Measurements from ENCODE around the gene RELA.
A peak's percentile ranks its signal among the peaks of the same experiment; 100 is the strongest.
"Not testable (repeated sequence)": the region's sequence is repeated elsewhere in the genome, so short reads cannot be mapped to it uniquely, and the experiment has no call there.

Gene RELA

DNA sequence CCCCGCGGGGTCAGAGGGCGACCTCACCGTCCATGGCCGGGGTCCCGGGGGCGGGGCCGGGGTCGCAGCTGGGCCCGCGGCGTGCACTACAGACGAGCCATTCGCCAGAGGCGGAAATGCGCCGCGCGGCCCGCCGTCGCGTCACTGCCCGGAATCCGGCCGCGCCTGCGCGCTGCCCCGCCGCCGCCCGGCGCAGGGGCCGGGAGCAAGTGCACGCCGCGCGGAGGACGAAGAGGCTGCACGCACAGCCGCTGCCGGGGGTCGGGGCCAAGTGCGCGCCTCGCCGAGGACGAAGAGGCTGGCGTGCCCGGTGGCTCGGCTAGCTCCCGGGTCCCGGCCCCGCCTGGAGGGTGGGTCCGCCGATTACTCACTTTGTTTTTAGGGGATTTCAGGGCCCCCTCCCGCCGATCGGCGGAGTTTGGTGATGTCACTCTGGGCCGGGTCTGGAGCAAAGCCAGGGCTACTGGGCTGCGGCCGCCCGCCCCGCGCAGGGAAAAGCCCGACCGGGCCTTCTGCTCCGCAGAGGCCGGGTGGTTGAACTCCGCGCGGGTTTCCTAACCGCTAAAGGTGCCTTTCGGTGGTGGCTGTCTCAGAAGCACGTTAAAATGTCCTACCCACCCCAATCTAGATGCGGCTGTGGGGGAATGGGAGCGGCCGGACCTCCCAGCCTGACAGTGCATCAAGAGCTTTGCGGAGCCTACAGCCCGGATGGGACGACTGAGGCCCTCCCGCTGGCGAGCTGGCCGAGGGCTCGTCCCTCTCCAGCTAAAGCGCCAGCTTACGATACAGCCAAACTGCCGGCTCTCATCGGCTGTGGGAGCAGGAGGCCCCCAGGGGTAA is at the start of gene RELA:
TSS of gene RELA (minus strand) at position 118 of the 840 bp plus-strand sequence. CDS start at position 34, 84 bp downstream.
- peak; percentile 97 for DNase-seq

DNA sequence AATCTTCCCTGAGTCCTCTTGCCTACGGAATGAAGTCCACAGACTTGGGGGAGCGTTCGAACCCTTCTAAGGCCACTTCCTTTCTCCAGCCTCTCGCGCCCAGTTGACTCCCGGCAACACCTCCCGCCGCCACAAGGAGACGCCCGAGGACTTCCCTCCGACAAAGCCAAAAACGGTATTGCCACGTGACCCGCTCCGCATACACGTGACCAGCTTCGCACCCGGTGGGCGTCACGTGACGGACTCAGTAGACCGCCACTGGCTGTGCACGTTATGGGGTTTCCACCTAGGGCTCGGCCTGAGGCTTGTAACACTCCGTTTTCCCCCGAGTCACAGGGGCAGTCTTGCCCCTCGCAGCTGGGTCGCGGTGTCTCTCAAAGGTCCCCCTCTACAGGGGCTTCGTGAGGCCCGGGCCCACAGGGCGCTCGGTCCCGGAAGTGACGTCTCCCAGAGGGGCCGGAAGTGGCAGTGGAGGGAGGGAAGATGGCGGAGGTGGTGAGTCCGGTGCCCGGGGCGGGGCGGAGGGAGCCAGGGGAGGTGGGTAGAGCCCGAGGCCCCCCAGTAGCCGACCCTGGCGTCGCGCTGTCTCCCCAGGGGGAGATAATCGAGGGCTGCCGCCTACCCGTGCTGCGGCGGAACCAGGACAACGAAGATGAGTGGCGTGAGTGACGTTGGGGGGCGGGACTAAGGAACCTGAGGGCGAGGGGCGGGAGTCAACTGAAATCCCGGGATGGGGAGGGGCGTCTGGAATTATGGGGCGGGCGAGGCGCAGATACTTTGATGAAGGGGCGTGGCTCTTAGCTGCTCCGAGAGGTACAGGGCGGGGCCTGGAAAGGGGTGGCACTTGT is 49.3 kb upstream of the RELA start, which contains the start of gene KAT5:
TSS of gene KAT5 (plus strand) at position 468 of the 848 bp plus-strand sequence. CDS start at position 484, 16 bp downstream.
- DNase-seq, result peak; percentile 99

DNA sequence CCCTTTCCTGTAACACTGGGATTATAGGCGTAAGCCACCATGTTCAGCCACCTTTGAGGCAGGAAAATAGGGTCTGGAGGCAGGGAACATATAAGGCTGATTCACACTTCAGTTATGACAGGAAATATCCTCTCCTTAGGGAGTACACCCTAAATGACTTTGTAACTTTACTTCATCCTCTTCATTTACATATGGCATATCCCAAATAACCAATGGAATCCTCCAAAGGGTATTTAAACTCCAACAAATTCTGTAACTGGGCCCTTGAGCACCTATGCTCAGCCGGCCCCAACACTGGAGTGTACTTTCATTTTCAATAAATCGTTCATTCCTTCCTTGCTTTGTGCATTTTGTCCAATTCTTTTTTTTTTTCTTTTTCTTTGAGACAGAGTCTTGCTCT is 47.7 kb upstream of the RELA start:
- DNase-seq, result peak; percentile 37

DNA sequence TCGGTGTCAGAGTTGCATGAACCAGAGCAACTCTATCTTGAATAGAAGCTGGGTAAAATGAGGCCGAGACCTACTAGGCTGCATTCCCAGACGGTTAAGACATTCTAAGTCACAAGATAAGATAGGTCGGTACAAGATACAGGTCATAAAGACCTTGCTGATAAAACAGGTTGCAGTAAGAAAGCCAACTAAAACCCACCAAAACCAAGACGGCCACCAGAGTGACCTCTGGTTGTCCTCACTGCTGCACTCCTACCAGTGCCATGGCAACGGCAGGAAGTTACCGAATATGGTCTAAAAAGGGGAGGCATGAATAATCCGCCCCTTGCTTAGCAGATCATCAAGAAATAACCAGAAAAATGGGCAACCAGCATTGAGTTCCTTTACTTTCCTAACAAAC is 46.9 kb upstream of the RELA start:
- DNase-seq, result peak; percentile 28

DNA sequence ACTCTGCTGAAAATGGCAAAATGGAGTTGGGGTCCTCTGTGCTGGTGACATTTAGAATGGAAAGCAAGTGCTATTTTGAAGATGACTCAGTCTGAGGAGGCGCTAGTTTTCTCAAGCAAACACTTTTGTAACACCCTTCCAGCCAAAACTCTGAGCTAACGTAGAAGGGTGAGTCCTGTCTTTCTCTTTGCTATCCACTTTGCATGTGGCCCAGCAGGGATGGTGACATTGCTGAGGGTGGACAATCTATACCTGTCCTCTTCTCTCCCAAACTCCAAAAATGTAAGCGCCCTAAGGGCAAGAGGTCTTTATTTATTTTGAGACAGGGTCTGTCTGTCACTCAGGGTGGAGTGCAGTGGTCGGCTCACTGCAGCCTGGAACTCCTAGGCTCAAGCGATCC is 45.7 kb upstream of the RELA start:
- DNase-seq, result peak; percentile 30

DNA sequence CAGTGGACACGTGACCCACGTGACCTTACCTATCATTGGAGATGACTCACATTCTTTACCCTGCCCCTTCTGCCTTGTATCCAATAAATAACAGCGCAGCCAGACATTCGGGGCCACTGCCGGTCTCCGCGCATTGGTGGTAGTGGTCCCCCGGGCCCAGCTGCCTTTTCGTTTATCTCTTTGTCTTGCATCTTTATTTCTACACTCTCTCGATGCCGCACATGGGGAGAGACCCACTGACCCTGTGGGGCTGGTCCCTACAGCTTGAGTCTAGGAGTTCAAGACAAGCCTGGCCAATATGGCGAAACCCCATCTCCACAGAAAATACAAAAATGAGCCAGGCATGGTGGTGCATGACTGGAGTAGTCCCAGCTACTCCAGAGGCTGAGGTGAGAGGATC is 44.3 kb upstream of the RELA start:
- not testable (repeated sequence) for DNase-seq

DNA sequence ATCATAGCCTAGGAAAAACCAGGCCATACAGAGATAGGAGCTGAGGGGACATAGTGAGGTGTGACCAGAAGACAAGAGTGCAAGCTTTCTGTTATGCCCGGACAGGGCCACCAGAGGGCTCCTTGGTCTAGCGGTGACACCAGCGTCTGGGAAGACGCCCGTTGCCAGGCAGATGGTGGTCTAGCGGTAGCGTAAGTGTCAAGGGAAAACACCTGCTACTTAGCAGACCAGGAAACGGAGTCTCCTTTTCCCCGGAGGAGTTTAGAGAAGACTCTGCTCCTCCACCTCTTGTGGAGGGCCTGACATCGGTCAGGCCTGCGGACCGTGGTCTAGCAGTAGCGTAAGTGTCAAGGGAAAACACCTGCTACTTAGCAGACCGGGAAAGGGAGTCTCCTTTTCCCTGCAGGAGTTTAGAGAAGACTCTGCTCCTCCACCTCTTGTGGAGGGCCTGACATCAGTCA is 43.6 kb upstream of the RELA start:
- DNase-seq, result peak; percentile 59

DNA sequence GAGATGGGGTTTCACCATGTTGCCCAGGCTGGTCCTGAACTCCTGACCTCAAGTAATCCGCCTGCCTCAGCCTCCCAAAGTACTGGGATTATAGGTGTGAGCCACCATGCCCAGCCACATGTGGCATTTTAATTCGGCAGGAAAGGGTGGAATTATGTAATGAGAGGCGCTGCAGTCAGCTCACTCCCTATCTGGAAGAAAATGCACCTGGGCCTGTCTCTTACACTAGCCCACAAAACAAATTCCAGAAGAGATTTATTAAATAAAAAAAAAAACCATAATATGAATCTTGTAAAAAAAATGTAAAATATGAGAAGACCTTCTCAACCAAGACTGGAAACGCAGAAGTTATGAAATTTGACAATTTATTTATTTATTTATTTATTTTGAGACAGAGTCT is 41.1 kb upstream of the RELA start:
- DNase-seq, result no peak

DNA sequence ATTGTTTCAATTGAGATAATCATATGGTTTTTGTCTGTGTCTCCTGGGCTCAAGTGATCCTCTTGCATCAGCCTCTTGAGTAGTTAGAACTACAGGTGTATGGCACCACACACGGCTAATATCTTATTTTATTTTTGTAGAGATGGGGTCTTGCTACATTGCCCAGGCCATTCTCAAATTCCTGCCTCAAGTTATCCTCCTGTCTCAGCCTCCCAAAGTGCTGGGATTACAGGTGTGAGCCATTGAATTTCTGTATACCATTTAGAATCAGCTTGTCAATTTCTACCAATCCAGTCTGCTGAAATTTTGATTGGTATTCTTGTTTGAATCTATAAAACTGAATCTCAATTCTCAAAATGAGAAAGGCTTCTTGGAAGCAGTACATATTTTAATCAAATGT is 39.0 kb upstream of the RELA start:
- no peak for DNase-seq

DNA sequence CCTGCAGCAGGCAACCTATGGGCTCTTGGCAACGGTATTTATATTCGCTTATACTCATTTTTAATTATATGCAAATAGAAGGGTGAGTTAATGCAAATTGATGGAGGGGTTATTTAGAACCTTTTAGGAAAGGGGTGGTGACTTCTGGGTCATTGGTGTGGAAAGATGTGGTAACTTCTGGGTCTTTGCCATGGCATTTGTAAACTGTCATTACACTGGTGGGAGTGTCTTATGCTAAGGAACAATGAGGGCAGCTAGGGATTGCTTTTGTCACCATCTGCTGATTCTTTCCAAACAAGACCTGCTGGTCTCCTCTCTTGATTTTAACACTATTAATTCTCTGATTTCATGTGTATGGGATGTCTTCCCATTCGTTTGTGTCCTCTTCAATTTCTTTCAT is 37.7 kb upstream of the RELA start:
- peak; percentile 66 for DNase-seq

DNA sequence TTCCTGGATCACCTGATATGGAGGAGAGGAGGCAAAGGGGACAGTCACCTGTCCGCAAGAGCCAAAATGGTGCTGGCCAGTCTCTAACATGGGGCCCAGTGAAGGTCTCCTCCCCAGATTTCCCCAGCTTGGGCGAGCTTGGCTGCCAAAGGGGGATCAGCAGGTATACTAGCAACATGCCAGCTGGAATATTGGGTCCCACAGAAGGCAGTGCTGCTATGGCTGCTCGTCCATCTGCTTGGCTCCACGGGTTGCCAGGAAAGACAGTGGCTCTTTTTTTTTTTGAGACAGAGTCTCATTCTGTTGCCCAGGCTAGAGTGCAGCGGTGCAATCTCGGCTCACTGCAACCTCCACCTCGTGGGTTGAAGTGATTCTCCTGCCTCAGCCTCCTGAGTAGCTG is 36.6 kb upstream of the RELA start:
- DNase-seq, result no peak

DNA sequence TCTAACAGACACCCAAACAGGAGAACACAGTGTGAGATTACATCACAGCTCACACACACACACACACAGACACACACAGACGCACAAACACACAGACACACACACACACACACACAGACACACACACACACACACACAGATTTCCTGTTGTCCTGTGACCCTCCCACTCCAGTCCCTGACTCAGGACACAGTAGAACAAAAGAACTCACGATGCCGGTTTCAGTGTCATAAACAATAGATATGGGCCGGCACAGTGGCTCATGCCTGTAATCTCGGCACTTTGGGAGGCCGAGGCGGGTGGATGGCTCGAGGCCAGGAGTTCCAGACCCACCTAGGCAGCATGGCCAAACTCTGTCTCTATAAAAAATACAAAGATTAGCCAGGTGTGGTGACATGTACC is 35.5 kb upstream of the RELA start:
- no peak for DNase-seq

DNA sequence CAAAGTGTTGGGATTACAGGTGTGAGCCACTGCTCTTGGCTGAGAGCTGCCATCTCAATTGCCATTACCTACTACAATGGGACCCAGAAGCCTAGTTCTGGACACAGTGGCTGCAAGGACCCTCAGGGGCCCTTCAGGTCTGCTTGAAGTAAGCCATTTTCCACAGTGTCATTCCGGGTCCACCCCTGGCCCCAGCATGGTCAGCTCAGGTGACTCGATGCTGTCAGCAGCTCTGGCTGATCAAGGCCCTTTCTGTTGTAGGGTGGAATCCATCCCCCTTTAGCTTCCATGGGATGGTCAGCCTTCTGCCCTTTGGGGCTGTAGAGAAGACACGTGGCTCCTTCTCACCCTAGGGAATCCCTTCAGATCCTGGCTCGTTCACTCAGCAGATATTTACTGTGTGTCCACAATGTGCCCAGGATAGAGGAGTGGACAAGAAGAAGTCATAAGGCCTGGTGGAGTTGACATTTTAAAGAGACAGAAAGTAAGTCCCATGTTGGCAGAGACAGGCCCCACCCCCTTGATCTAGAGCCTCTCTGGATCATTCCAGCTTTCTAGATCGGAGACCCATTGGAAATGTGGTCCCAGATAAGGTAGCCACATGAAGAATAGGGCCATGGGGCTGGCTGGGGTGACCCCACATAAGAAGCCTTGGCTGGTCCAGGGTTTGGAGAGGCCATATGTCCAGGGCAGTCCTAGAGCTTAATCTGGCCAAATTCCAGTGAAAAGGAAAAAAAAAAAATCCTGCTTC is 34.3 kb upstream of the RELA start:
- DNase-seq, result no peak

DNA sequence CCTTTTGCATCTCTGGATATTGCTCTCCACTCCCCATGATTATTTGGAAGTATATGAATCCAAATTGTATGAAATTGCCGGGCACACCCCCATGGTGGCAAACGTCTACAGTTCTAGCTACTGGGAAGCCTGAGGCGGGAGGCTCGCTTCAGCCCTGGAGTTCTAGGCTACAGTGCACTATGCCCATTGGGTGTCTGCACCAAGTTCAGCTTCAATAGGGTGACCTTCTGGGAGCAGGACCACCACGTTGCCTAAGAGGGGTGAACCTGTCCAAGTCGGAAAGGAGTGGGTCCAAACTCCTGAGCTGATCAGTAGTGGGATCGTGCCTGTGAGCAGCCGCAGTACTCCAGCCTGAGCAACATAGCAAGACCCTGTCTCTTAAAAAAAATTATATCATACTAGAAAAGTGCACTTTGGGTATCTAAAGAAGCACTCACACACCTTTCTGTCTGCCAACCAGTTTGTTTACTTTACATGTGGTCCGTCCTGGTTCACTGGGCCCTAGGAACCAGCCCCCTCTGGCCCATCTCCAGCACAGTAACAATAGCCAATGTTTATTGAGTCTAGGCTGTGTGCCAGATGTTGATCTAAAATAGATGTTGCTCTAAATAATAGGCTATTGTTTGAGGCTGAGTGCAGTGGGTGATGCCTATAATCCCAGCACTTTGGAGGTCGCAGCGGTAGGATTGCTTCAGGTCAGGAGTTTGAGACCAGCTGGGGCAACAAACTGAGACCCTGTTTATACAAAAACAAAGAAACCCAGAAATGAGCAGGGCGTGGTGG is 32.9 kb upstream of the RELA start:
- no peak for DNase-seq

DNA sequence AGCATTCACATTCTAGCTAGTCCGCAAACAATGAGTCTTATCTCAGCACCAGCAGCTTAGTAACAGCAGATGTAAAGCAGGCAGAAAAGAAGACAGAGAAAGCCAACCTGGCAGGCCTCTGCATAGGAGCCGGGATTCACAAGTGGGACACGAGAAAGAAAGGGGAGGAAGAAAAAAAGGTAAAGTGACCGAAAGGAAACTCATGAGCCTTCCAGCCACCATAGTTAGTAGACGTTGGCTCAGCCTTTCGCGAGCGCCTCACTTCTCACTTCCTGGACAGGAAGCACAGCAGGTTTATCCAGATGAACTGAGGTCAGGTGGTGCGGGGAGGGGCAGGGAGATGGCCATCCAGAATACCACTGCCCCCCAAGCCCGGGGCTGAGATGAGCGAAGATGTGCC is 29.7 kb upstream of the RELA start:
- no peak for DNase-seq

DNA sequence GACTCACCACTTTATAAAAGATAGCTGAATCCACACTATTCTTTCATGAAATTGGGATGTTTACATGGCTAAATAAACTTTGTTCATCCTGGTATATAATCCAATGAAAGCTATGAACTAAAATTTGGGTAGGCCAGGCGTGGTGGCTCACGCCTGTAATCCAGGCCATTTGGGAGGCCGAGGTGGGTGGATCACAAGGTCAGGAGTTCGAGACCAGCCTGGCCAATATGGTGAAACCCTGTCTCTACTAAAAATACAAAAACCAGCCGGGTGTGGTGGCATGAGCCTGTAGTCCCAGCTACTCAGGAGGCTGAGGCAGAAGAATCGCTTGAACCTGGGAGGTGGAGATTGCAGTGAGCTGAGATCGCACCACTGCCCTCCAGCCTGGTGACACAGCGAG is 29.1 kb upstream of the RELA start:
- not testable (repeated sequence) for DNase-seq

DNA sequence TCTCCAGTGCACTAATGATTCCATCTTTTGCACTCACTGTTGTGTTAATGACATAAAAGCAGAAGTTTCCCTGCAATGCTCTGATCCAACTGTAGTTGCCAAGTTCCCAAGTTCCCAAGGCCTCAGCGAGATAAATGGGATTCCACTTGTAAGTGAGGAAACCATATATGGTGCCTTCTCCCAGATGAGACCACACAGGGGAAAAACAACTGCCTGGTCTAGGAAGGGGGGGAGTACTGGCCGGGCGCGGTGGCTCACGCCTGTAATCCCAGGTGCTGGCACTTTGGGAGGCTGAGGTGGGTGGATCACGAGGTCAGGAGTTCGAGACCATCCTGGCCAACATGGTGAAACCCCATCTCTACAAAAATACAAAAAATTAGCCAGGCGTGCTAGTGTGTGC is 23.3 kb upstream of the RELA start:
- DNase-seq, result no peak

DNA sequence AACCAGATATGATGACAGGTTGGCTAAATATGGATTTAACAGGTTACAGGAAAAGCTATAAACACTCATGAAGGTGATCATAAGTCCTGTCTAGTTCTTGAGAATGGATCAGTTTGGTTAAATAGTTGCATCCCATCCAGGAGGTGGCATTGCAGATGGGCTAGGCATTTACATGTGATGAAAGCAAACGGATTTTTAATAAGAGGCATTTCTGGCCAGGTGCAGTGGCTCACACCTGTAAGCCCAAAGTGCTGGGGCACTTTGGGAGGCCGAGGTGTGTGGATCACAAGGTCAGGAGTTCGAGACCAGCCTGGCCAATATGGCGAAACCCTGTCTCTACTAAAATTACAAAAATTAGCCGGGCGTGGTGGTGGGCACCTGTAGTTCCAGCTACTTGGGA is 20.8 kb upstream of the RELA start:
- DNase-seq, result not testable (repeated sequence)

DNA sequence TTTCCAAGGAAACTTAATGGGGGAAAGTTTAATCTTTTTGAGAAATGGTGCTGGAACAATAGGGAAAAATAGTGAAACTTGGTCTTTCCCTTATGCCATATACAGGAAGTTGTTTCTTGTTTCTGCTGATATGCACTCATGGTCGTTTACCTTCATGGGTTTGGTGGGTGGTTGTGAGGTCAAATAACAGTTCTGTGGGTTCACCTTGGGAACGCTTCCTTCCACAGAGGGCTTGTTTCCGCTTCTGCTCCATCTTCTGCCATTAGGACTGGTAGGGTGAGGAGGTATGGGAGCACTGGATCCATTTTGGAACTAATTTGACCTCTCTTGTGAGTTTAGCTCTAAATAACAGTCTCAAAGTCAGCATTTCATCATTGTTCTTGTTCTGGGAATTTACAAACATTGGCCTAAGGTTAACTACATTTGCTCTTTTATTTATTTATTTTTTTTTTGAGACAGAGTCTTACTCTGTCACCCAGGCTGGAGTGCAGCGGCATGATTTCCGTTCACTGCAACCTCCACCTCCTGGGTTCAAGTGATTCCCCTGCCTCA is 17.6 kb upstream of the RELA start:
- no peak for DNase-seq

DNA sequence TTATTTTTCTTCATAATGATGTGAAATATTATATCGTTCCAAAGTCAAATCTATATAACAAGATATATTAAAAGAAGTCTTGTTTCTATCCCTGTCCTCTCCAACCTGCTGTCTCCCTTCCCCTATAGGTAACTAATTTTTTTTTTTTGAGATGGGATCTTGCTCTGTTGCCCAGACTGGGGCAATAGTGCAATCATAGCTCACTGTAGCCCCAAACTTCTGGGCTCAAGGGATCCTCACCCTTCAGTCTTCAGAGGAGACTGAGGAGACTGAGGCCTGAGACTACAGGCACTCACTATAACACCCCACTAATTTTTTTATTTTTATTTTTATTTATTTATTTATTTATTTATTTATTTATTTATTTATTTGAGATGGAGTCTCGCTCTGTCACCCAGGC is 10.3 kb upstream of the RELA start:
- no peak for DNase-seq

DNA sequence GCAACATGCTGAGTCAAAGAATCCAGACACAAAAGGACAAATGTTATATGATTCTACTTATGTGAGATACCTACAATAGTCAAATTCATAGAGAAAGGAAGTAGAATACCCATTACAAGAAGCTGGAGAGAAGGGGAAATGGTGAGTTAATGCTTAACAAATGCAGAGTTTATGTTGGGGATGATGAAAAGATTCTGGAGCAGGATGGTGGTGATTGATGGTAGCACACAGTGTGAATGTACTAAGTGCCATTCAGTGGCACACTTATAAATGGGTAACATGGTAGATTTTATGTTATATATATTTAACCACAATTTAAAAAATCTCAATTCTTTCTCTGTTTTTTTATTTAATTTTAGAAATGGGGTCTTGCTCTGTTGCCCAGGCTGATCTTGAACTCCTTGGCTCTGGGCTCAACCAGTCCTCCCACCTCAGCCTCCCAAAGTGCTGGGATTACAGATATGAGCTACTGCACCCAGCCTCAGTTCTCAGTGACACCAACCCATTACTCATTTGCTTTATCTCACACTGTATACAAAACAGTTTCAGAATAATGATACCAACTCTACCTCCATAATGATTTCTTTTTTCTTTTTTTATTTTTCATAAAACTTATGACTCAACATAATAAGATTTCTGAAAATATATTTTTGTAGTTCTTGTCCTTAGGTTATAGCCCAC is 9.6 kb upstream of the RELA start:
- DNase-seq, result peak; percentile 29
